ENCODE measurements around the gene DKK2. TPM values are rescaled to one million over a fixed set of nuclear protein-coding genes. Genes with fewer than 3 reads are reported as not detected.

Gene DKK2
- total RNA-seq, 1 experiment from 2014 or later, result not detected

- CTCF ChIA-PET, result no interaction called here
- no peak overlapping the region for H3K27ac Mint-ChIP-seq (ENCODE audit: unreplicated experiment)
Measured at GRCh38 chr4:106951891-106952290, 84.2 kb downstream of the DKK2 start.

DNA sequence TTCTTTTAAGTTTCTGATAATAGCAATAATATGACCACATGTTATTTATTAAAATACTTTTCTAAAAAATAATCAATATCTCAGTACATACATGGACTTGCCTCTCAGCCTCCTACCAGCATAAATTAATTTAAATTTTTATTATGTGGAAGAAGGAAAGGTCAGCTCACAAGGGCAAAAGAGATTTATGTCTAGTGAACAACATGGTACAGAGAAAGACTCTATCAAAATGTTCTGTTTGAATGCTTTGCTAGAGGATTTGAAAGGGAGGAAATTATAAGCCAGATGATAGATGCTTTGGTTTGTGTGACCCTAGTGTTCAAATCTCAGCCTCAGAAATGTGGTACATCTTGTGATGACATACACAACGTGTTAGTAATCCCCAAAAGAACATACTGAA, 94.3 kb downstream of the DKK2 start:
- no peaks in the 10 kb centered on the region for H3K9me3 Mint-ChIP-seq (ENCODE audit: low read depth, unreplicated experiment)
- CTCF ChIA-PET, result no interaction called here
- no peak for TF ChIP-seq CTCF (IDR thresholded peaks at IDR 0.05; ENCODE audit: unreplicated experiment)
- no peaks in the 10 kb centered on the region for H3K4me1 Mint-ChIP-seq (ENCODE audit: low read depth, unreplicated experiment)
- H3K36me3 Mint-ChIP-seq (ENCODE audit: insufficient read depth, unreplicated experiment), result no peaks in the 10 kb centered on the region
- intact Hi-C loops (cut with micrococcal nuclease; ENCODE audit: unreplicated experiment), result no loop called here
- H3K27me3 Mint-ChIP-seq (ENCODE audit: unreplicated experiment), result no peaks in the 10 kb centered on the region
- no TSS peak for BruUV-seq (replicated peaks)
- no peak overlapping the region for H3K27ac Mint-ChIP-seq (ENCODE audit: unreplicated experiment)
- DNase-seq, result no peak
- H3K4me3 Mint-ChIP-seq (ENCODE audit: low read depth, unreplicated experiment), result no peak overlapping the region

More at GRCh38 chr4:106951891-106952290, 84.2 kb downstream of the DKK2 start:
- H3K4me3 Mint-ChIP-seq (ENCODE audit: low read depth, unreplicated experiment), result no peak overlapping the region
- no peaks in the 10 kb centered on the region for H3K9me3 Mint-ChIP-seq (ENCODE audit: low read depth, unreplicated experiment)
- H3K36me3 Mint-ChIP-seq (ENCODE audit: insufficient read depth, unreplicated experiment), result no peaks in the 10 kb centered on the region
- no peak for TF ChIP-seq CTCF (IDR thresholded peaks at IDR 0.05; ENCODE audit: unreplicated experiment)
- H3K4me1 Mint-ChIP-seq (ENCODE audit: low read depth, unreplicated experiment), result no peaks in the 10 kb centered on the region
- no peak for DNase-seq
- BruUV-seq (replicated peaks), result no TSS peak
- H3K27me3 Mint-ChIP-seq (ENCODE audit: unreplicated experiment), result no peaks in the 10 kb centered on the region
- intact Hi-C loops (cut with micrococcal nuclease; ENCODE audit: unreplicated experiment), result no loop called here

DNA sequence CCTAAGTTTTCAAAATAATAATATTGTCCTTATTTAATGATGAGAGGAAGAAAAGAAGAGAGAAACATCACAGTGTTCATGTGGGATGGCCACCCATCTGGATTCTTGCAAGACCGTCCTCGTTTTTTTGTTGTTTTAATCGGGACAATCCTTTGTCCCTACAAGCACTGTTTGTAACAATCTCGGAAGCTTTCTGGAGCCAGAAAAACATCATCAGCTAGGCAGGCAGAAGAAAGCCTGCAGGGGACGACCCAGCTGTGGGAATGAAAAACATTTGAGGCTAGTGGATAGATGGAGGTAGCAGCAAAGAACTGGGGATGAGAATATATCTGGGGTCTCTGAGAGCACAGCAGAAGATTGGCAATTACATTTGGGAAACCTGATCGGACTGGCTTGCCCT, 105.6 kb downstream of the DKK2 start:
- no peaks in the 10 kb centered on the region for H3K4me1 Mint-ChIP-seq (ENCODE audit: low read depth, unreplicated experiment)
- intact Hi-C loops (cut with micrococcal nuclease; ENCODE audit: unreplicated experiment), result no loop called here
- H3K4me3 Mint-ChIP-seq (ENCODE audit: low read depth, unreplicated experiment), result no peak overlapping the region
- CTCF ChIA-PET, result no interaction called here
- TF ChIP-seq CTCF (IDR thresholded peaks at IDR 0.05; ENCODE audit: unreplicated experiment), result no peak
- no peak for DNase-seq
- H3K27ac Mint-ChIP-seq (ENCODE audit: unreplicated experiment), result no peak overlapping the region
- no TSS peak for BruUV-seq (replicated peaks)
- H3K9me3 Mint-ChIP-seq (ENCODE audit: low read depth, unreplicated experiment), result no peaks in the 10 kb centered on the region
- no peaks in the 10 kb centered on the region for H3K36me3 Mint-ChIP-seq (ENCODE audit: insufficient read depth, unreplicated experiment)
- no peaks in the 10 kb centered on the region for H3K27me3 Mint-ChIP-seq (ENCODE audit: unreplicated experiment)

DNA sequence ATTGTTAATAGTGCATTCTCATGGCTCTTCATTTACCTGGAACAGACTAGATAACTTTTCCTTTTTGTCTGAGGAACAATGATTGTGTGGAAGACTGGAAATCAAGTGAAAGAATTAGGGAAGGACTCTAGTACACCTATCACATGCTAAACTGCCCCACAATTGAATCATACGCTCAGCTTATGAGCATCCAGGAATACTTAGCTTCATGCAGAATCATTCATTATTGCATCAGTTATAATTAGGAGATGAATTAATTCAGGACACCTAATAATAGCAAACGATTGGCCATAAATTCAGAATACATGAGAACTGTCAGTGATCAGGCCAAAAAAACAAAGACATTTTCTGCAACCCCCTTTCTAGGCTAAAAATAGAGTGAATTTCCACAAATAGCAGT, 106.9 kb downstream of the DKK2 start:
- Mint-ChIP-seq H3K4me1 (ENCODE audit: low read depth, unreplicated experiment) (no peaks in the 10 kb centered on the region), H3K9me3 (ENCODE audit: low read depth, unreplicated experiment) (no peaks in the 10 kb centered on the region), H3K36me3 (ENCODE audit: insufficient read depth, unreplicated experiment) (no peaks in the 10 kb centered on the region), H3K27ac (ENCODE audit: unreplicated experiment) (no peak overlapping the region), H3K27me3 (ENCODE audit: unreplicated experiment) (no peaks in the 10 kb centered on the region), H3K4me3 (ENCODE audit: low read depth, unreplicated experiment) (no peak overlapping the region)
- no peak for DNase-seq
- TF ChIP-seq CTCF (IDR thresholded peaks at IDR 0.05; ENCODE audit: unreplicated experiment), result no peak
- intact Hi-C loops (cut with micrococcal nuclease; ENCODE audit: unreplicated experiment), result no loop called here
- CTCF ChIA-PET, result no interaction called here
- BruUV-seq (replicated peaks), result no TSS peak

DNA sequence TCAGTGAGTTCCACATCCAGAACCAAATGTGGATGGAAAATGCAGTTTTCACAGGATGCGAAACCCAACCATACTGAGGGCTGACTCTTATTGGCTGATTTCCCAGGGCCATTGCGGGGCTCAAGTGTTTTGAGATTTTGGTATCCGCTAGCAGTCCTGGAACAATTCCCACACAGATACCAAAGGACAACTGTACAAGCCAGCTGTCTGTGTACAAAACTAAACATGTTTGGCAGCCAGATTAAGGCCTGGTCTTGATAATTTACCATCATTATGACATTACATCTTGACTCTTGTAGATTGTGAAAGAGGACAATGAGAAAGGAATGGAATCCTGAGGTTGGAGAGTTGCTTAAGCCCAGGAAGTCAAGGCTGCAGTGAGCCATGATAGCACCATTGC, 121.9 kb downstream of the DKK2 start:
- intact Hi-C loops (cut with micrococcal nuclease; ENCODE audit: unreplicated experiment), result no loop called here
- Mint-ChIP-seq H3K27ac (ENCODE audit: unreplicated experiment) (no peak overlapping the region), H3K36me3 (ENCODE audit: insufficient read depth, unreplicated experiment) (no peaks in the 10 kb centered on the region), H3K4me1 (ENCODE audit: low read depth, unreplicated experiment) (no peaks in the 10 kb centered on the region), H3K9me3 (ENCODE audit: low read depth, unreplicated experiment) (no peaks in the 10 kb centered on the region), H3K27me3 (ENCODE audit: unreplicated experiment) (no peaks in the 10 kb centered on the region), H3K4me3 (ENCODE audit: low read depth, unreplicated experiment) (no peak overlapping the region)
- no peak for DNase-seq
- no TSS peak for BruUV-seq (replicated peaks)
- CTCF ChIA-PET, result no interaction called here
- no peak for TF ChIP-seq CTCF (IDR thresholded peaks at IDR 0.05; ENCODE audit: unreplicated experiment)
